Caki2 (cell line): ENCODE data around the gene FSTL1. TPM values are rescaled to one million over a fixed set of nuclear protein-coding genes. Genes with fewer than 3 reads are reported as not detected.
A peak's percentile ranks its signal among the peaks of the same experiment; 100 is the strongest.

ENCODE experiments used
- DNase-seq: peaks from one replicate; pipeline ENCODE4 v3.0.0-alpha.2; 2015; ENCODE audit warnings: low read depth
- in situ Hi-C: cut with HindIII; loops from 2 replicates; pipeline ENCODE4 v1.10.0; 2016; ENCODE audit warnings: low sequenced_read_pairs, low pct_unique_long_range_greater_than_20kb, mixed read lengths
- total RNA-seq: library from RNA; depleted of rRNA; stranded (reverse); fragments of >200 nt; shearing (Covaris generic); gene quantifications from 2 replicates; pipeline ENCODE4 v1.2.3, GENCODE V29; 2014; ENCODE audit warnings: low replicate concordance; rRNA removed

Gene FSTL1, protein sequence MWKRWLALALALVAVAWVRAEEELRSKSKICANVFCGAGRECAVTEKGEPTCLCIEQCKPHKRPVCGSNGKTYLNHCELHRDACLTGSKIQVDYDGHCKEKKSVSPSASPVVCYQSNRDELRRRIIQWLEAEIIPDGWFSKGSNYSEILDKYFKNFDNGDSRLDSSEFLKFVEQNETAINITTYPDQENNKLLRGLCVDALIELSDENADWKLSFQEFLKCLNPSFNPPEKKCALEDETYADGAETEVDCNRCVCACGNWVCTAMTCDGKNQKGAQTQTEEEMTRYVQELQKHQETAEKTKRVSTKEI
- 6.6 and 8.0 TPM in 2 replicates for total RNA-seq

DNA sequence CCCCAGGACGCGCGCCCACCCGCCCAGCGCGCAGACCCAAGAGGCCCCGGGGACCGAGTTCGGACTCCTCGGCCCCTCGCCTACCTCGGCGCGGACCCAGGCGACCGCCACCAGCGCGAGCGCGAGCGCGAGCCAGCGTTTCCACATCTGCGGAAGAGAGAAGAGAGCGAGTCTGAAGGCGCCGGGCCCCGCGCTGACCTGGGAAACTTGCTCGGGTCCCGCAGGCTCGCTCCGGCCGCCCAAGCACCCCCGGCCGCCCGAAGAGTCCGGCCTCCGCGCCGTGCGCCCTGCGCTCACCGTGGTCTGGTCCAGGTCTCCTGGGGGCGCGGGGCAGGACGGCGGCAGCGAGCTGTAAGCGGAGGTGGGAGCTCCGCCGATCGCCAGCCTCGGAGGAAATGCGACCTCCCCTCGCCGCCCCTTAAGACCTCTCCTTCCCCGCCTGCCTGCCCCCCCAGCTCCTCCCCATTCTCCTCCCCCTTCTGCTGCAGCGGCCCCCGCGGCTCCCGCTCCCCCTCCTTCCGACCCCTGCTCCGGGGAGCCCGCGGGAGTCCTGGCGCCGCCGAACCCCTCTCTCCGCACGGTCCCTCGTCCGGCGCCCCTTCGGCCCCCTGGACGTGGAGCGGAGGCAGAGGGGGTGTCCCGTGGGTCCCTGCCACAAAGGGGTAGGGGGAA is at the start of gene FSTL1:
FSTL1 (minus strand) TSS at position 393 of the 672 bp plus-strand sequence; CDS start at position 147, 246 bp downstream.
- peak; percentile 7 for DNase-seq
- in situ Hi-C loops = no loop called here

DNA sequence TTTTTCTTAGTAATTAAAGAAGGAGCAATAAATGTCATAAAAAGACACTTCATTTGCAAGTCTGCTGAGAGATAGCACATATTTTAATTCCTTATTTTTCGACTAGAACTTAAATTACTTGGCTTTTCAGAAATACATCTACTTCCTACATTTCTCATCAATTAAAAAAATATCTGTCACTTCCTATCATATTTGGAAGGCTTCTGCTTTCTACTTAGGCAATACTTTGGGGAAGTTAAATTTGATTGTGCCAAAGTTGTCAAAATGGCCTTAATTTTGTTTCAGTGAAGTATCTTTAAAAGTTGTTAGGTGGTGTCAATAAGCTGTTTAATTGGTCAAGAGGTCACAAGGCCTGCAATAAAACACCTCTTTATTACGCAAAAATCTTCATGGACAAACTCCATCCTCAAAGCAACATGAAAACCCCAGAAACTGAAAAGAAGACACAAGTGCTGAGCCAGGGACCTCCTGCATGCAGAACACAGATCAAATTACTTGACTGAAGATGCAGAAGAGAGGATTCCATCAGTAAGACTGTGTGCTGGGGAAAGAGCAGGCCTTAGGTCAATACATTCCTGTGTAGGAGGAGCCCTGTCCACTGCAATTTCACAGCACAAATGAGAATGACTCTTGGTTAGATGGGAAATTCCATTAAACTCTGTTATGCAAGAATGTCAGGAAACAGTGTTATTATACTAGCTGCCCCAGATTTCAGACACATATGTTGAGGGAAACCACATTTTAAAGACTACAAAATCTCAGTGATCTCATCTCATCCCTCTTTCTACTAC is 48.0 kb upstream of the FSTL1 start:
- in situ Hi-C loops = no loop called here
- peak; percentile 46 for DNase-seq

DNA sequence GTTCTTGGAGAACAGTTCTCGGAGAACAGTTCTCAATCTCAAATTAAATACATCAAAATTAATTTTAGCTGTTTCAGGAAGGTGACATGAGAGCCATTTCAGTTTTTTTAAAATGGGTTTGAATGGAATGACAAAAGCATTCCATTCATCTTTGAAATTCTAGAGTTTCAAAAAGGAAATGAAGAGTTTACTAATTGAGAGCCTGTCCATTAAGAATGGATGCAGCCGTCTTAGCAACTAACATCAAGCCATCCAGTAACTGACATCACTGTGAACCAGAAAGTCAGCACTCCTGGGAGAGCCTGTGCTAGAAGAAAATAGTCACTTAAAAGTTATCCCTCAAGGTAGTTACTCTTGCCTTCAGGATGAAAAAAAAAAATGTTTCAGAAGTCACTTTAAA is 47.0 kb upstream of the FSTL1 start:
- DNase-seq = no peak
- in situ Hi-C loops = no loop called here

DNA sequence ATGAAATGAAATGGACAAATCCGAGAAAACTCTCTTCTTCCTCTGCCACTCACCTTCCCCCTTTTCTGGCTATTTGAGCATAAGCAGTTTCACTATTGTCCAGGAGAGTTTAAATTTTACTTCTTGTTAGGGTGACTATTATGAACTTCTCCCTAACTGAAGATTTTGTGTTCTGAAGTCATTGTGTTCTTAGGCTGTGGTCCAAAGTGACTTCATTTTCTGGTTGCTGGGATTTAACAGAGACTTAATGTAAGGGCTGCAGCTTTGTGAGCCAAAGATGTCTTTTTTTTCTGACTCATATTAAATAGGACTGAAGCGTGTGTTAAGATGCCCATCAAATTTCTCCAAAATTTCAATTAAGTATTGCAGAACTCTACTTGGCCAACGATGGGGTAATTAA is 46.5 kb upstream of the FSTL1 start:
- in situ Hi-C loops = no loop called here
- peak; percentile 67 for DNase-seq

DNA sequence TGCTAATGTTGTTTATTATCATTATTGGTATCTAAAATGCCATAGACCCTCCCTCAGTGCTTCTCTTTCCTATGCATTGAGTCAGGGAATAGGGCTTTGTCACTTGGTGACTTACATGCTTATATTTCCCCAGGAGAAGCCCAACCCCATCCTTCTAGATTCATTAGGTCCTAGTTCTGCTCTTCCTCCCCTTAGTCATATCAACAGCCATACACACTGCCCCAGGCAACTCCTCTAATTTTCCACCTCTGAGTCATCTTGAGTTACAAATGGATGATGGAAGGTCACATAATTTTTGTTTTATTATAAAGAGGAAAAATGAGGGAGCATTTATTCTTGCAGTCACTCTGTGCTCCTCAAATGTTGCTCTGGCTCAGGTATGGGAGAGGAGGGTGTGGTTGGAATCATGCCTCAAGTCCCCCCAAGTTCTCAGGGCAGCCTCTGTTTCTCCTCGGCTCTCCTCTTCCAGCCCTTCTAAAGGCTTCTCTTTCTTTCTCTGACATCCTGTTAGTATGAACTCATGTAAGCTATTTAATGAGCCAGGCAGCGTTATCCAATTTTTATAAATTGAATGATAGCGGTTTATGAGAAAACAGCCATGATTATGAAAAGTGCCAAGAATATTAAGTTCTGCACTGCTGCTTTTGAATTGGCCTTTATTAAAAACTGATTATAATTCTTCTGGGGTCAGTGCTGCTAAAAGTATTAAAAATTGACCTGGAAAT is 45.6 kb upstream of the FSTL1 start:
- in situ Hi-C loops = no loop called here
- peak; percentile 51 for DNase-seq

DNA sequence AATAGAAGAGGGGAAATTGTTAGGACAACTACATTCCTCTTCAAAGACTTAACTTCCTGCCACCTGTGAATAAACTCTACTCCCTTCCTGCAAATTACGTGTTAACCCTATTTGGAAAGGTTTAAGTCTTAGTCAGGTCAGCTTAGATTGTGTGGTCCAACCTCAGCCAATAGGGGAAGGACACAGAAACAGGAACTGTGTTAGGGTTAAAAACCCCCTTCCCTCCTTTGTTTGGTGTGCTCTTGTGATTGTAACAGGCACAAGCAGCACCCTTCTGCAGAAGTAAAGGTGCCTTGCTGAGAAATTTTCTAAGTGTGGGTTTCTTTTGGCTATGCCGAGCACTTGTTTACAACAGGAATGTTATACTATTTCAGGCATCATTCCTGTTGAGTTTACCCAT is 45.0 kb upstream of the FSTL1 start:
- no peak for DNase-seq
- in situ Hi-C loops = no loop called here

DNA sequence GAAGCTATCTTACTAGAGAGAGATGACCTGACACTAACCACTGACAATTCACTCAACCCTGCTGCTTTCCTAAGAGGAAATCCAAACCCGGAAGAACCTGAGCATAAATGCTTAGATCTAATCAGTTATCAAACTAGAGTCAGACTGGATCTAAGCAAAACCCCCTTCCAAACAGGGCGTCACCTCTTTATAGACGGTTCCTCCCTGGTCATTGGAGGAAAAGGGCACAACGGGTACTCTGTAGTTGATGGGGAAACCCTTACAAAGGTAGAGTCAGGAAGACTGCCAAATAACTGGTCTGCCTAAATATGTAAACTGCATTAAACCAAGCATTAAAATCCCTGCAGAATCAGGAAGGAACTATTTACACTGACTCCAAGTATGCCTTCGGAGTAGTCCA is 41.3 kb upstream of the FSTL1 start:
- DNase-seq = no peak
- in situ Hi-C loops = no loop called here

DNA sequence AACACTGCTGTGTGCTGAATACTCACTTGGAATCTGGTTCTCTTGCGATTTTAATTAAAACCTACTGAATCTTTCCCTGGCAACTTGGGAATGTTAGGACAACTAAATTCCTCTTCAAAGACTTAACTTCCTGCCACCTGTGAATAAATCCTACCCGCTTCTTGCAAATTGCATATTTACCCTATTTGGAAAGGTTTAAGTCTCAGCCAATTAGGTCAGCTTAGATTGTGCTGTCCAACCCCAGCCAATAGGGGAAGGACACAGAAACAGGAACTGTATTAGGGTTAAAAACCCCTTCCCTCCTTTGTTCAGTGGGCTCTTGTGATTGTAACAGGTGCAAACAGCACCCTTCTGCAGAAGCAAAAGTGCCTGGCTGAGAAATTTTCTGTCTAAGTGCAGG is 38.6 kb upstream of the FSTL1 start:
- DNase-seq = no peak
- in situ Hi-C loops = no loop called here

DNA sequence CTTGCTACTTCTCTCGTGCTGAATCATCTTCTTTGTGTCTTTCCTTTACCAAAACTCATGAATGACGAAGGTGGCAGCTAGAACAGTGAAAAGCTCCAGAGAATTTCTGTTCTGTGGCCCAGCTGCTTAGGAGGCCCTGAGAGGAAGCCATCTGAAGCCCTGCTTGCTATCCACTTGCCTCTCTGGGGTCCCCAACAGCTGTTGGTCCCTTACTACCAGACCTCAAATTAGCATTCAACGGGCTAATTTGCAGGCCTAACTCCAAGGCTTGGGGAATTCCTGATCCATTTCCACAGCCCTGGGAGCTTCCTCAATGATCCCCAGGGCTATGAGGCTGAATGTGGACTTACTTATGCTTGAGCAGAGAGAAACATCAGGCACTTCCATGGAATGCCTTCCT is 37.5 kb upstream of the FSTL1 start:
- no peak for DNase-seq
- in situ Hi-C loops = no loop called here

DNA sequence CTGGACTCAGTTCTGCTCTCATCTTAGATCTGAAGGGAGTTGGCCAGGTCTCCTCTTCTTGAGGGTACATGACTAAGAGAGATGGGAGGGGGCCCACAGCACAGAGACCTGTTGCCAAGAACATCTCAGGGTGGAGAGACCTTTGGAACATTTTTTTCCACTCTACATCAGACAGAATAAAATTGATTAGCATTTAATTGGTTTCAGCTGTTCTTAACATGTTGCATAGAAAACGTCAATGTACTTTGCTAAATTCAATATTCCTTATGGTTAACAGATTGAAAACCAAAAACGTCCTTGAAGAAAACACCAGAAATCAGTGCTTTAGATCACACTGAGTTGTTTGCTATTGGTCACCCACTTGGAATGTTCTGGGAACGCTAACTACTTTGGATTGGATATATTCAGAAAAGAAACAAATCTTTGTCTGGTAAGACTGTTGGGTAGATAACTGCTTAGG is 36.4 kb upstream of the FSTL1 start:
- no peak for DNase-seq
- in situ Hi-C loops = no loop called here

DNA sequence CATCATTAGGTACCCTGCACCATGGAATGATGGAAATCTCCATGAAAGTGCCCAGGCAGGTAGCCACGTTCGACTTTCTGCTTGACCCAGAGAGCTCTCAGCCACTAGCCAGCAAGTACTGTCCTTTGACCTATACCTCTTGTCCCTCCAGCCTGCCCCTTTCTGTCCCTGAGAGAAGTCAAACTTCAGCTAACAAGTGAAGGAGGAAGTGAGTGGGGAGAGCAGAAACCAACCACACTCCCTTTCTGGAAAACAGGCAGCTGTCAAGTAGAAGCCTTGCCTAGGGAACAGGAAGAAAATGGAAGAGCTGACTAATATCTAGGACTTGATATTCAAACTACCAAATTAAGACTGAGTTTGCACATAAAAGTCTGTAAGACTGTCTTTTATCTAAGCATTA is 30.3 kb upstream of the FSTL1 start:
- in situ Hi-C loops = no loop called here
- no peak for DNase-seq

DNA sequence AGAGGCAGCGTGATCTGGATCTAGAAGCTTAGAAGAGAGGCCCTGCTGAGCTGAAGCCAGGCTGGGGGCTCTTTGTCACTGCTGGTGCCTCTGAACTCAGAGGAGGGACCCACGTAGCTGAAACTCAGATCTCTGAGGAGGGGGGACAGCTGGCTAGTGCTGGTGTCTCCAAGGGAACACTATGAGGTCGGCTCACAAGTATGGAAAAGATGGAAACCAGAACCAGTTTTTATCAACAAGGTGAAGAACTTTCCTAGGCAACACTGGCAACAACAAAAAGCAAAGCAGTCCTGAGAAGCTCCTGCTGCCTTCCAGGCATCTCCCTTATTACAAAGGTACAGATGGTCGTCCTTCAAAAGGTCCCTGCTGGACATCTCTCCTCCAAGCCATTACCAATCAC is 27.0 kb upstream of the FSTL1 start:
- DNase-seq = no peak
- in situ Hi-C loops = no loop called here

DNA sequence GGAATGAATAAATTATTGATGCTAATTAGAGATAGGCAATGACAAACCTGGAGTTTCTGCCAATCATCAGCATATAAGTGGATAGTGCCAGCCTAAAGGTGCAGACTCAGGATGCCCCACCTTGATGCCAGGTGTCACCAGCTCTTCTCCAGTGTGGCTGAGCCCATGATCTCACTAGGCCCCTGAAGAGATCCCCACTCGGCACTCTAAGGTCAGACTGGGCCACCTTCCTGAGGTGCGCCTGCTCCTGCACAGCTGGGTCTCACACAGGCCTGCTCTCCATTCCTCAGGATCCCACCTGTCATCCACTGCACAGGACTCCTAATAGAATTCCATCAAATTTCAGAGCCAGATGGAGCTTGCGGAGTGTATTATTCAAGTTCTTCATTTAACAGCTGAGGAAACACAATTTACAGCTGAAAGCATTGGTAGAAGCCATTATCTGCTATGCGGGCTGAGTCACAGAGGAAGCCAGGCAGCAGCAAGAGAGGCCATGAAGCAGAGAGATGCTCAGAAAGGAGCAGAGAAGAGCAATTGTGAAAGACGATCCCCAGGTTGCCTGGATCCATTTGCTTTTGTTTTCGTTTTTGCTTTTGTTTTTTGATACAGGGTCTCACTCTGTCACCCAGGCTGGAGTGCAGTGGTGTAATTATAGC is 25.1 kb upstream of the FSTL1 start:
- in situ Hi-C loops = no loop called here
- no peak for DNase-seq

DNA sequence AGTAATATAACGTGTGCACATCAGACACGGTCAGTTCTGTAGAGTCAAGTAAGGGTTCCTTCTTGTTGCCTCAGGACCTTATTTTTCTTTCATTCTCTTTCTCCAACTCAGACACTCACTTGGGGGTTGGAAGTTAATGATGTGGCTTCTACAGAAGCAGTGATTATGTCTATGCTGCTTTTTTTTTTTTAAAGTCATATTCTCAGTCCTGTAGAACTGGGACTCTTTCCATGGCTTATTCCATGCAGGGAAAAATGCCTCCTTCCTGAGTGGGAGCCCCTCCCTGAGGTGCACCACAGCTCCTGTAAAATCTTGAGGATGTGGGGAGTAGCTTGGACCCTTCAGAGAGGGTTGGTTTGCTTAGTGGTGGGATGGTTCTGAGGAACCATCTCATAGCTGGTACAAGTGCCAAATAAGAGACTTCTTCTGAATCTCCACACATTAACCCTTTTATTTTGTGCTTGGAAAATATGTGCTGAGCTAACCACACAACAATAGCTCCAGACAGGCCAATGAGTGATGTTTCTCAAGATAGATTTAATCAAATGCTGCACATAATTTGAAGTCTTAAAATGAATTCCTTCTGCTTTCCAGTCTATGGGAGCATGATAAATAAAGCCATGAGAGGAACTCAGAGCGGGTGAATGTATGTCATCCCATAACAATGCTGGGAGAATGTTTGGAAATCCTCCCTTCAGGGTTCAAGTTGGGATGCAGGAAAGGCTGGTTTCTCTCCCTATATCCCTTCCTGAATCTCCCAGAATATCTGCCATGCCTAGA is 23.3 kb upstream of the FSTL1 start:
- DNase-seq = no peak
- in situ Hi-C loops = no loop called here

DNA sequence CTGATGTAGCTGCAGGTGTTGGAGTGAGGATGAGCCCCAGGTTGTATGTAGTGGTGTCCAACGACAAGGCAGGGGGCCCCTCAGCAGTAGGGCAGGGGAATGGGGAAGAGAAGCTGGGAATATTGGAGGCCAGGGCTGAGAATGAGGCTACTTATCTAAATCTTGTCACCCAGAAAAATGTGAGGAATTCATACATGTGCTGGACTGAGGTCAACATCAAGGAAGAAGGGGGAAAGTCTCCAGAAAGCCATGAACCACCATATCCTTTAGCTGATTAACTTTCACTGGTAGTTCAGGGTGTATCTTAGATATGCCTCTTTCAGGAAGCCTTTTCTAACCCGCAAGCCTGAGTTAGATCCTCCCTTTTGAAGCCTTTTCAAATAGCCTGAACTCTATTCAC is 22.6 kb upstream of the FSTL1 start:
- no peak for DNase-seq
- in situ Hi-C loops = no loop called here

DNA sequence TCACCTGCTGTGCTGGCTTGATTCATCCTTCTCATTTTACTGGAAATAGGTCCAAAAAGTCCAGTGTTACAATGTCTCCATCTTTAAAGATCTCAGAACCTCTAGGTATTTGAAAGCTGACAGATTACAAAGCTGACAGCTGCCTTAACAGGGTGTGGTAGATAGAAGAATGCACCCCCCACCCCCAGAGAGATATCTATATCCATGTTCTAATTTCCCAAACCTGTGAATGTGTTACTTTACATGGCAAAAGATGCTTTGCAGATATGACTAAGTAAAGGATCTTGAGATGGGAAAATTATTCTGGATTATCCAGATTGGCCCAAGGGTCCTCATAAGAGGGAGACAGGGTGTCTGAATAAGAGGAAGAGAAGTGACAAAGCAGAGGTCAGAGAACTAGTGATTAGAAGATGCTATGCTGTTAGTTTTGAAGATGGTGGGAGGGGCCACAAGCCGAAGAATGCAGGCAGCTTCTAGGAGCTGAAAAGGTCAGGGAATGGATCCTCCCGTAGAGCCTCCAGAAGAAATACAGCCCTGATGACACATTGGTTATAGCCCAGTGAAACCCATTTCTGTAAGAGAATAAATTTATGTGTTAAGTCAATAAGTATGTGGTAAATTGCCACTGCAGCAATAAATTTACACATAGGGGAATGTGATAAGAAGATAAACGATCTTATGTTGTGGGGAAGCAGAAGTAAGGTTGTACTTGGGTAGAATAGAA is 21.5 kb upstream of the FSTL1 start:
- in situ Hi-C loops = no loop called here
- no peak for DNase-seq

DNA sequence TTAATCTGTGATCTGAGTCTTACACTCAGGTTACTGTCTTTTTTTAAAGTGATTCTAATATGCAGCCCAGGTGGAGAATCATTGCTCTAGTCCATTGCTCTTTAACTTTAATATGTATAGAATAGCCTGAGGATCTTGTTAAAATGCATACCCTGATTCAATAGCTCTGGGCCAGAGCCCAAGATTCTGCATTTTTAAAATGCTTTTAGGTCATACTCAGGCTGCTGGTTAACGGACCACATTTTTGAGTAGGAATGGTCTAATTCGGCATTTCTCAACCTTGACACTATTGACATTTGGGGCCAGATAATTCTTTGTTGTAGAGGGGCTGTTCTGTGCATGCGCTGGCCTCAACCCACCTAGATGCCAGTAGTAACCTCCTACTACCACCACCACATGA is 20.9 kb upstream of the FSTL1 start:
- no peak for DNase-seq
- in situ Hi-C loops = no loop called here
